ENCODE results near the gene ARIH2.
A peak's percentile ranks its signal among the peaks of the same experiment; 100 is the strongest.

Gene ARIH2

GRCh38 chr3:49028673-49029562, 110.3 kb downstream of the ARIH2 start, which contains the start of gene IMPDH2:
Gene IMPDH2, minus strand, starts transcription at chr3:49029398. Its CDS starts 48 bp downstream, at chr3:49029350.
- Mint-ChIP-seq H3K36me3 (ENCODE audit: low read depth) (peaks cover 83% of the 10 kb centered on the region), H3K9me3 (no peaks in the 10 kb centered on the region), H3K27ac (peak within 1 kb of the TSS; percentile 89), H3K4me1 (ENCODE audit: low read depth) (peaks cover 53% of the 10 kb centered on the region), H3K27me3 (no peaks in the 10 kb centered on the region), H3K4me3 (peak within 1 kb of the TSS; percentile 81)
- intact Hi-C loops (cut with micrococcal nuclease): loop anchor here (5.0 kb wide), 2 partner anchors 37 to 63 kb away; partner anchors contain the start of genes P4HTM and QRICH1

DNA sequence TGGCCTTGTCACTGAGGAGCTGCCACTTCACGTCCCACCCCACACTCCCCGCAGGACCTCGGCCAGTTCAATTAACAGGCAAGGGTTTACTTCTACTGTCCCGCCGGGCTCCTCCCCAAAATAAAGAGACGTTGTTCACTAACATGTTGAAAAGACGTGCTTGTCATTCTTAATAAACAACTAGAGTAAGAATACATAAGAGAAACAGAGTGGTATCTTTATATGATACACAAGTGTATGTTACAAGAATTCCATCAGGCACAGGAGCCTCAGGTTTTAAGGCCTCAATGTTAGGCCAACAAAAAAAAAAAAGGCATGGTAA, 110.9 kb downstream of the ARIH2 start:
- Mint-ChIP-seq H3K27ac (peak overlapping the region; percentile 89), H3K4me1 (ENCODE audit: low read depth) (peaks cover 47% of the 10 kb centered on the region), H3K4me3 (peak overlapping the region; percentile 81), H3K27me3 (no peaks in the 10 kb centered on the region), H3K36me3 (ENCODE audit: low read depth) (peaks cover 83% of the 10 kb centered on the region), H3K9me3 (no peaks in the 10 kb centered on the region)
- intact Hi-C loops (cut with micrococcal nuclease): loop anchor here (5.0 kb wide), 2 partner anchors 37 to 63 kb away; partner anchors contain the start of genes P4HTM and QRICH1

DNA sequence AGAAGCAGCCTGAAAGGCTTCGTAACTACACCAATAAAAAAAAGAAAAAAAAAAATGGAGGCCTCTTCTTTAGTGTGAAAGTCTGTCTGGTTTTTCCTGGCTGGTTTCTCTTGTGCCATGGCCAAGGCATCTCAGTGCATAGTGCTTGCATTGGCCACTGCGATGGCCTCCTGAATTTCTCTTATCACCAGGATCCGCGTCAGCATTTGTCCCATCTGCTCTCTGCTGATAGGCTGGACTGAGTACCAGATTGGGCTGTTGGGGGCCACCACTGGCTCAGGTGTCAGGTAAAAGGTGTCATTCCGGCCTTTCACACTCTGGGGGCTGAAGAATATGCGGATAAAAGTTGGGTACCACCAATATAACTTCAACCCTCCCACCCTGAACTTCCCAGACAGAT, 111.7 kb downstream of the ARIH2 start:
- Mint-ChIP-seq H3K4me3 (no peak overlapping the region), H3K27ac (peak overlapping the region; percentile 89), H3K36me3 (ENCODE audit: low read depth) (peaks cover 83% of the 10 kb centered on the region), H3K9me3 (no peaks in the 10 kb centered on the region), H3K27me3 (no peaks in the 10 kb centered on the region), H3K4me1 (ENCODE audit: low read depth) (peaks cover 46% of the 10 kb centered on the region)
- intact Hi-C loops (cut with micrococcal nuclease): no loop called here

DNA sequence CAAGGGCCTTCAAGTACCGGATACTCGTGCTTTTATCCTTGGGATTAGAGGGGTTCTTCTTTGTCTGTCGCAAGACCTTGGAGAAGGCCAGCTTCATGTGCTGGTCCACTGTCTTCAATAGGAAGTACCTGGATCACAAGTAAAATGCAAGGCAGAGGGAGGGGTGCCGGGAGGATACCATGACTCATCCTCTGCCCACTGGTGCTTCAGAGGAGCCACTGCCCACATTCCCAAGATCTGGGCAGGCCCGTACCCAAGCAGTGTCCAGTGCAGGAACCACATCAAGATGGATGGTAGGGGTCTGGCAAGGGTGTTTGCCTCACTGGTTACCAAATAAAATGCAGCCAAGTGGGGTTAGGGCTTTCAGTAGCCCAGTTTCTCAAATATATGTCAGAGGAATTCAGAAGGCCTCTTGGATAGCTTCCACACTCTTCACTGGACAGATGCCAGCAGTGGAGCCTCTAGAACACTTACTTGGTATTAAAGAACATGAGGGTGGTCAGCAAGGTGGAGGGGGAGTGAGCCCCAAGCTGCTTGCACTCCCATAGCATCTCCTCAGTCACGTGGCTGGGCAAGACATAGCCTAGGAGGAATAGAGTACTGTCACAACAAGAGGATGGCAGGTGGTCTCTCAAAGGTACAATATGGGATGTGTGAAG, 114.1 kb downstream of the ARIH2 start:
- Mint-ChIP-seq H3K9me3 (no peaks in the 10 kb centered on the region), H3K27me3 (no peaks in the 10 kb centered on the region), H3K4me3 (no peak overlapping the region), H3K27ac (no peak overlapping the region), H3K4me1 (ENCODE audit: low read depth) (peaks cover 31% of the 10 kb centered on the region), H3K36me3 (ENCODE audit: low read depth) (peaks cover 82% of the 10 kb centered on the region)
- intact Hi-C loops (cut with micrococcal nuclease): no loop called here

- Mint-ChIP-seq H3K27ac (peak overlapping the region; percentile 89), H3K4me3 (no peak overlapping the region), H3K4me1 (ENCODE audit: low read depth) (peaks cover 12% of the 10 kb centered on the region), H3K36me3 (ENCODE audit: low read depth) (peaks cover 92% of the 10 kb centered on the region), H3K9me3 (no peaks in the 10 kb centered on the region), H3K27me3 (no peaks in the 10 kb centered on the region)
- intact Hi-C loops (cut with micrococcal nuclease): no loop called here
Measured at GRCh38 chr3:49034650-49035049, 116.0 kb downstream of the ARIH2 start.

- H3K9me3 Mint-ChIP-seq: no peaks in the 10 kb centered on the region
- H3K4me1 Mint-ChIP-seq (ENCODE audit: low read depth): peaks cover 11% of the 10 kb centered on the region
- H3K27me3 Mint-ChIP-seq: no peaks in the 10 kb centered on the region
- no peak overlapping the region for H3K4me3 Mint-ChIP-seq
- H3K36me3 Mint-ChIP-seq (ENCODE audit: low read depth): peaks cover 93% of the 10 kb centered on the region
- intact Hi-C loops (cut with micrococcal nuclease): no loop called here
- peak overlapping the region; percentile 89 for H3K27ac Mint-ChIP-seq
Measured at GRCh38 chr3:49035281-49035680, 116.6 kb downstream of the ARIH2 start.
